Measurements from ENCODE around the gene NIPAL3. TPM values are rescaled to one million over a fixed set of nuclear protein-coding genes. Genes with fewer than 3 reads are reported as not detected.

The NIPAL3 gene
- total RNA-seq, 4 donors from 2014 or later = 25.0 to 36.5 (median 31.3) TPM

DNA sequence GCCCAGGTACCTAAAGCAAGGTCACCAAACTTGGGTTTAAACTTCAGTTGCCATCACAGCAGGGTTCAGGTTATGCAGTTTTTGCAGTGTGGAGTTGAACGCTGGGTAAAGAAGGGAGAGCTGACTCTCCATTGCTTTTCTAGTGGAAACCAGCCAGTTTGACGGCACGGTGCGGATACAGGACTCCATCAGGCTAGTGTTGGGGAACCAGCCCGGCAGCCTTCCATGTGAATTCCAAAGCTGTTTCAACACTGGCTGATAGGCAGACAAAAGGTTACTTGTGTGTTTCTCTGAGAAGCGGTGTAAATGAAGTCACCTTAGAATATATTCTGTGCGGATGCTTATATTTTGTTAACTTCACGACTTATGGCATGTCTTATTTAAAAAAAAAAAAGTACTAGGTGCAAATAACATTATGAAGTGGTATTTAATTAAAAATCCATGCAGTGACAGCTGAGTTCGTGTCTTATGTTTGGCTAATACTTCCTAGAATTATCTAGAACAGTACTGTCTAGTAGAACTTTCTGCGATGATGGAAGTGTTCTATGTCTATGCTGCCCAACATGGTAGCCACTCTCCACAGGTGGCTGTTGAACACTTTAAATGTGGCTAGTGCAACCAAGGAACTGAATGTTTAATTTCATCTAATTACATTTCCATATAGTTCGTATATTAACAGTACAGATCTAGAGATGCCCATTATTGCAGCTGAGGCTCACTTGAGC lies 57.1 kb downstream of the NIPAL3 start:
- DNase-seq = no peak
- intact Hi-C loops (cut with DNase I) = no loop called here
- Histone ChIP-seq H3K36me3 (peaks cover 0 to 30% (median 0%) of the 10 kb centered on the region in 3 donors), H3K4me3 (no peak overlapping the region), H3K9me3 (no peaks in the 10 kb centered on the region), H3K27me3 (no peaks in the 10 kb centered on the region), H3K27ac (no peak overlapping the region), H3K4me1 (peaks cover 0 to 2% (median 0%) of the 10 kb centered on the region in 3 donors)
- WGBS, 2 donors = 67 to 81% methylated on average over 10 to 11 of the region's 11 CpGs
- TF ChIP-seq, protein P1, sequence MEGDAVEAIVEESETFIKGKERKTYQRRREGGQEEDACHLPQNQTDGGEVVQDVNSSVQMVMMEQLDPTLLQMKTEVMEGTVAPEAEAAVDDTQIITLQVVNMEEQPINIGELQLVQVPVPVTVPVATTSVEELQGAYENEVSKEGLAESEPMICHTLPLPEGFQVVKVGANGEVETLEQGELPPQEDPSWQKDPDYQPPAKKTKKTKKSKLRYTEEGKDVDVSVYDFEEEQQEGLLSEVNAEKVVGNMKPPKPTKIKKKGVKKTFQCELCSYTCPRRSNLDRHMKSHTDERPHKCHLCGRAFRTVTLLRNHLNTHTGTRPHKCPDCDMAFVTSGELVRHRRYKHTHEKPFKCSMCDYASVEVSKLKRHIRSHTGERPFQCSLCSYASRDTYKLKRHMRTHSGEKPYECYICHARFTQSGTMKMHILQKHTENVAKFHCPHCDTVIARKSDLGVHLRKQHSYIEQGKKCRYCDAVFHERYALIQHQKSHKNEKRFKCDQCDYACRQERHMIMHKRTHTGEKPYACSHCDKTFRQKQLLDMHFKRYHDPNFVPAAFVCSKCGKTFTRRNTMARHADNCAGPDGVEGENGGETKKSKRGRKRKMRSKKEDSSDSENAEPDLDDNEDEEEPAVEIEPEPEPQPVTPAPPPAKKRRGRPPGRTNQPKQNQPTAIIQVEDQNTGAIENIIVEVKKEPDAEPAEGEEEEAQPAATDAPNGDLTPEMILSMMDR (IDR thresholded peaks at IDR 0.05) = no peak
- no peak for TF ChIP-seq POLR2A (IDR thresholded peaks at IDR 0.05)

DNA sequence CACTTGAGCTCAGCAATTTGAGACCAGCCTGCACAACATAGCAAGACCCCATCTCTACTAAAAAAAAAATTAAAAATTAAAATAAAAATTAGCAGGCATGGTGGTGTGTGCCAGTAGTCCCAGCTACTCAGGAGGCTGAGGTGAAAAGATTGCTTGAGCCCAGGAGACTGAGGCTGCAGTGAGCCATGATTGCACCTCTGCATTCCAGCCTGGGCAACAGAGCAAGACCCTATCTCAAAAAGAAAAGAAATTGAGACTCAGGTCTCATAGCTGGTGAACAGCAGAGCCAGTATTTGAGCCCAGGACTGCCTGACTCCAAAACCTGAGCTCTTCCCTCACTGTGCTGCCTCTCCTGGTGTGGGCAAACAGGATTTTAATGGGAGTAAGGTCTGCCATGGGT lies 58.6 kb downstream of the NIPAL3 start:
- H3K4me1 ChIP-seq = no peaks in the 10 kb centered on the region
- no peaks in the 10 kb centered on the region for H3K9me3 ChIP-seq
- H3K4me3 ChIP-seq = no peak overlapping the region
- no peak for DNase-seq
- intact Hi-C loops (cut with DNase I) = no loop called here
- no peaks in the 10 kb centered on the region for H3K27me3 ChIP-seq
- H3K36me3 ChIP-seq = peaks cover 0 to 15% (median 0%) of the 10 kb centered on the region in 3 donors
- TF ChIP-seq POLR2A (IDR thresholded peaks at IDR 0.05) = no peak
- TF ChIP-seq, protein P1 (IDR thresholded peaks at IDR 0.05) = no peak
- H3K27ac ChIP-seq = no peak overlapping the region

DNA sequence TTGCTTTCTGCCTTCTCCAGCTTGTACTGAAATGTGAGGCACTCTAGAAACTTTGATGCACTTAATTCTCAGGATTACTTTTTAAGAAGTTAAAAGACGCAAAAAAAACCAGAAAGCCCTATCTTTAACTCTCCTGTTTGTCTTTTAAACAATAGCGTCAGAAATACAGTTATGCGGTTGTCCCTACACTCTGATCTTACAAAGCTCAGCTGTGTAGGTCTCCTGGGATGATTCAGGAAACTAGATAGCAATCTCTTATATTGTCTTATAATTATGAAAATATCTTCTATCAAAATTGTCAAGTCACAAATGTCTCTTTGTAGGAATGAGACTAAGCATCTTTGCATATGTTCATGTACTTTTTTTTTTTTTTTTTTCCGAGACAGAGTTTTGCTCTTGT lies 60.1 kb downstream of the NIPAL3 start:
- Histone ChIP-seq H3K36me3 (peaks cover 0 to under 1% (median 0%) of the 10 kb centered on the region in 3 donors), H3K4me1 (no peaks in the 10 kb centered on the region), H3K27ac (no peak overlapping the region), H3K9me3 (no peaks in the 10 kb centered on the region), H3K27me3 (no peaks in the 10 kb centered on the region), H3K4me3 (no peak overlapping the region)
- WGBS, 2 donors = 67 to 86% methylated on average over 4 of the region's 4 CpGs
- no peak for DNase-seq
- TF ChIP-seq POLR2A (IDR thresholded peaks at IDR 0.05) = no peak
- TF ChIP-seq, protein P1 (IDR thresholded peaks at IDR 0.05) = no peak
- intact Hi-C loops (cut with DNase I) = no loop called here

DNA sequence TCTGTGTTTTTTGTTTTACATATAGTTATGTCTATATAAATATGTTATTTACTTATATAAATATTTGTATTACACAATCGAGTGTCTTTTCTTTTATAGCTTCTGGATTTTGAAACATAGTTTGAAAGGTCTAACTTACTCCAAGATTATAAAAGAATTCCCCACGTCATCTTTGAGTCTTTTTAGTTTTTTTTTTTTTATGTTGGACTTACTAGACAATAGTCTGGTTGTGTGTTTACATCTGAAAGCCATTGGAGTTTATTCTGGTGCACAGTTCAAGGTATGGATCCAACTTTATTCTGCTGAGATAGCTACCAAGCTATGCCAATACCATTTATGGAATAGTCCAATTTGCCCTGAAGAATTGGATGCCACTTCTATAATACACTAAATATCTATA lies 61.0 kb downstream of the NIPAL3 start:
- no peak for TF ChIP-seq POLR2A (IDR thresholded peaks at IDR 0.05)
- TF ChIP-seq, protein P1 (IDR thresholded peaks at IDR 0.05) = no peak
- DNase-seq = no peak
- H3K4me1 ChIP-seq = no peaks in the 10 kb centered on the region
- H3K36me3 ChIP-seq = no peaks in the 10 kb centered on the region
- H3K9me3 ChIP-seq = no peaks in the 10 kb centered on the region
- H3K4me3 ChIP-seq = no peak overlapping the region
- H3K27ac ChIP-seq = no peak overlapping the region
- no peaks in the 10 kb centered on the region for H3K27me3 ChIP-seq
- 48 to 55% methylated on average over 2 of the region's 2 CpGs for WGBS, 2 donors
- intact Hi-C loops (cut with DNase I) = no loop called here

DNA sequence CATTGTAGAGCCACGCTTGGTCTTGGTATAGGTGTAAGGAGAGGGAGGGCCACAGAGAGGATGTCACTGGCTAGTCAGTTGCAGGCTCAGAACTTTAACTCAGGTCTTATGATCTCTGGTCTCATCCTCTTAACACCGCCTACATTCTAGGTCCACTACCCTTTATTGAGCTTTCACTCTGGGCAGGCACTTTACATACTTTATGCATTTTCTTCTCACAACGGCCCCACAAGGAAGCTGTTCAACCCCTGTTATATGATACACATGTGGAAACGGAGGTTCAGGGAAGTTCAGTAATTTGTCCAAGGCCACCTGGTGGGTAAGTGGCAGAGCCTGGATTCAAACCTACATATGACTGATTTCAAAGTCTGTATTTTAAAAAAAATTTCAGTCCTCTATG lies 61.7 kb downstream of the NIPAL3 start:
- WGBS, 2 donors = 79 to 81% methylated on average over 4 of the region's 4 CpGs

More for the DNA sequence above, 61.7 kb downstream of the NIPAL3 start:
- no peak overlapping the region for H3K4me3 ChIP-seq
- no peaks in the 10 kb centered on the region for H3K27me3 ChIP-seq
- intact Hi-C loops (cut with DNase I) = no loop called here
- H3K9me3 ChIP-seq = no peaks in the 10 kb centered on the region
- TF ChIP-seq POLR2A (IDR thresholded peaks at IDR 0.05) = no peak
- TF ChIP-seq, protein P1 (IDR thresholded peaks at IDR 0.05) = no peak
- DNase-seq = no peak
- H3K36me3 ChIP-seq = no peaks in the 10 kb centered on the region
- no peaks in the 10 kb centered on the region for H3K4me1 ChIP-seq
- H3K27ac ChIP-seq = no peak overlapping the region
